Measurements from ENCODE around the gene FBXO10. TPM values are rescaled to one million over a fixed set of nuclear protein-coding genes. Genes with fewer than 3 reads are reported as not detected.
A peak's percentile ranks its signal among the peaks of the same experiment; 100 is the strongest.

Gene FBXO10
- total RNA-seq, 1 experiment from 2014 or later = 14.0 TPM

DNA sequence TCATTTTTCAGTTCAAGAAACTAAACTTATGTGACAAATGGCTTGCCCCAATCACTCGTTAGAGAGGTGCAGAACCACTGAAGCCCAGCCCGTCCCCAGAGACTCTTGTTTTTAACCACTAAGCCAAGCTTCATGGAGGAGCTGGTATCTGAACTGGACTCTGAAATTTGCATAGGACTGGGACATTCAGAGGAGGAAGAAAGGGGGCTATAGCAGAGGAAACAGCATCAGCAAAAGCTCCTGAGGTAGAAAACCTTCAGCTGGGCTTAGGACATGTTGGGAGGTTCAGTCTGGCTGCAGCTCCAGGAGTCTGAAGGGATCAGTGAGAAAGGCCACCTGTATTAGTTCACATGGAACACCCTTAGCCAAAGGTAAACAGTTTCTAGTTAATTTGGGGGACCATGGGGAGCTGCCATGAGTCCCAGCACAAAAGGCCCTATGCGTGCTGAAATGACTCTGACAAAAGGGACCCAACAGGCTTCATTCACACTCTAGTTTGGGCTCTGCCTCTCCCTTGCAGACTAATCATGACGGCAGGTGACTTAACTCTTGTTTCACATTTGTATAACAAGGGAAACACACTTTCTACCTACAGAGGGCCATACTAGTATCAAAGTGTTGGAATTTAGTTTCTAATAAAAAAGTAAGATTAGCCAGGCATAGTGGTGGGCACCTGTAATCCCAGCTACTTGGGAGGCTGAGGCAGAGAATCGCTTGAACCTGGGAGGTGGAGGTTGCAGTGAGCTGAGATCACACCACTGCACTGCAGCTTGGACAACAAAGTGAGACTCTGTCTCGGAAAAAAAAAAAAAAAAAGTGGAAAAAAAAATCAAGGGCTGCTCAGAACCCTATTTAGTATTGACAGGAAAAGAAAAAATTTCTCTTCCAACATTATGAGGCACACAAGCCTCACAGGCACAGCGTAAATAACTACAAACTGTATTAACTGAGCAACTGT is 10.2 kb downstream of the FBXO10 start (continued):
- TF ChIP-seq PRDM15 (CRISPR knock-in tag; IDR thresholded peaks at IDR 0.05) = no peak
- TF ChIP-seq ETV6 (CRISPR knock-in tag; IDR thresholded peaks at IDR 0.05) = no peak

DNA sequence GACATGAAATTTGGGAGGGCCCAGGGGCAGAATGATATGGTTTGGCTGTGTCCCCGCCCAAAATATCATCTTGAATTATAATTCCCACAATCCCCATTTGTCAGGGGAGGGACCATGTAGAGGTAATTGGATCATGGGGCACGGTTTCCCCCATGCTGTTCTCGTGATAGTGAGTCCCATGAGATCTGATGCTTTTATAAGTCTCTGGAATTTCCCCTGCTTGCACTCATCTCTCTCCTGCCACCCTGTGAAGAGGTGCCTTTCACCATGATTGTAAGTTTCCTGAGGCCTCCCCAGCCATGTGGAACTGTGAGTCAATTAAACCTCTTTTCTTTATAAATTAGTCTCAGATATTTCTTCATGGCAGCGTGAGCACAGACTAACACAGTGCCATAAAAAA is 11.3 kb downstream of the FBXO10 start:
- no peak overlapping the region for H3K4me3 Mint-ChIP-seq
- no peaks in the 10 kb centered on the region; the same call in none of the 2 replicates for H3K27me3 Mint-ChIP-seq (ENCODE audit: low read depth)
- H3K4me1 Mint-ChIP-seq = peaks cover 23% of the 10 kb centered on the region
- no peak for DNase-seq (ENCODE audit: low spot score)
- H3K36me3 Mint-ChIP-seq = peaks cover 26% of the 10 kb centered on the region
- H3K27ac Mint-ChIP-seq = no peak overlapping the region
- no peak for TF ChIP-seq CREM (CRISPR knock-in tag; IDR thresholded peaks at IDR 0.05)
- TF ChIP-seq PRRX2 (CRISPR knock-in tag; IDR thresholded peaks at IDR 0.05) = no peak
- TF ChIP-seq, protein P1, sequence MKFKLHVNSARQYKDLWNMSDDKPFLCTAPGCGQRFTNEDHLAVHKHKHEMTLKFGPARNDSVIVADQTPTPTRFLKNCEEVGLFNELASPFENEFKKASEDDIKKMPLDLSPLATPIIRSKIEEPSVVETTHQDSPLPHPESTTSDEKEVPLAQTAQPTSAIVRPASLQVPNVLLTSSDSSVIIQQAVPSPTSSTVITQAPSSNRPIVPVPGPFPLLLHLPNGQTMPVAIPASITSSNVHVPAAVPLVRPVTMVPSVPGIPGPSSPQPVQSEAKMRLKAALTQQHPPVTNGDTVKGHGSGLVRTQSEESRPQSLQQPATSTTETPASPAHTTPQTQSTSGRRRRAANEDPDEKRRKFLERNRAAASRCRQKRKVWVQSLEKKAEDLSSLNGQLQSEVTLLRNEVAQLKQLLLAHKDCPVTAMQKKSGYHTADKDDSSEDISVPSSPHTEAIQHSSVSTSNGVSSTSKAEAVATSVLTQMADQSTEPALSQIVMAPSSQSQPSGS (CRISPR knock-in tag; IDR thresholded peaks at IDR 0.05; ENCODE audit: borderline replicate concordance, low read depth) = no peak
- TF ChIP-seq NFE2L1 (CRISPR knock-in tag; IDR thresholded peaks at IDR 0.05) = no peak
- TF ChIP-seq, protein P2, sequence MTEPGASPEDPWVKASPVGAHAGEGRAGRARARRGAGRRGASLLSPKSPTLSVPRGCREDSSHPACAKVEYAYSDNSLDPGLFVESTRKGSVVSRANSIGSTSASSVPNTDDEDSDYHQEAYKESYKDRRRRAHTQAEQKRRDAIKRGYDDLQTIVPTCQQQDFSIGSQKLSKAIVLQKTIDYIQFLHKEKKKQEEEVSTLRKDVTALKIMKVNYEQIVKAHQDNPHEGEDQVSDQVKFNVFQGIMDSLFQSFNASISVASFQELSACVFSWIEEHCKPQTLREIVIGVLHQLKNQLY (CRISPR knock-in tag; IDR thresholded peaks at IDR 0.05) = no peak
- CTCF ChIA-PET = no interaction called here
- POLR2A ChIA-PET = no interaction called here
- H3K9me3 Mint-ChIP-seq = peaks cover 25% of the 10 kb centered on the region
- ATAC-seq = no peak

DNA sequence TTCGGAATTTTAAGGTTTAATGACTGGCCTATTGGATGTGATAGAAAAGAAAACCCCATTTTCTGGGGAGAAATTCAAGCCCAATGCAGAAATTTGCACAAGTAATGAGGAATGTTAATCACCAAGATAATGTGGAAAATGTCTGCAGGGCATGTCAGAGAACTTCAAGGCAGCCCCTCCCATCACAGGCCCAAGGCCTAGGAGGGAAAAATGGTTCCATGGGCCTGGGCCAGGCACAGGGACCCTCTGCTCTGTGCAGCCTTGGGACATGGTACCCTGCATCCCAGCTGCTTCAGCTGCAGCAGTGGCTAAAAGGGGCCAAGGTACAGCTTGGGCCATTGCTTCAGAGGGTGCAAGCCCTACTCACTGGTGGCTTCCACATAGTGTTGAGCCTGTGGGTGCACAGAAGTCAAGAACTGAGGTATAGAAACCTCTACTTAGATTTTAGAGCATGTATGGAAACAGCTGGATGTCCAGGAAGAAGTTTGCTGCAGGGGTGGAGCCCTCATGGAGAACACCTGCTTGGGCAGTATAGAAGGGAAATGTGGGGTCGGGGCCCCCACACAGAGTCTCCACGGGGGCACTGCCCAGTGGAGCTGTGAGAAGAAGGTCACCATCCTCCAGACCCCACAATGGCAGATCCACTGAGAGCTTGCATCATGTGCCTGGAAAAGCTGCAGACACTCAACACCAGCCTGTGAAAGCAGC is 12.2 kb downstream of the FBXO10 start:
- Mint-ChIP-seq H3K4me1 (peaks cover 33% of the 10 kb centered on the region), H3K9me3 (peaks cover 25% of the 10 kb centered on the region), H3K36me3 (peaks cover 26% of the 10 kb centered on the region), H3K27ac (no peak overlapping the region), H3K27me3 (ENCODE audit: low read depth) (no peaks in the 10 kb centered on the region; the same call in none of the 2 replicates), H3K4me3 (no peak overlapping the region)
- DNase-seq (ENCODE audit: low spot score) (no peak), ATAC-seq (no peak)
- ChIA-PET POLR2A (no interaction called here), CTCF (no interaction called here)
- TF ChIP-seq, protein P1 (CRISPR knock-in tag; IDR thresholded peaks at IDR 0.05; ENCODE audit: borderline replicate concordance, low read depth) = no peak
- TF ChIP-seq ZNF317 (CRISPR knock-in tag; IDR thresholded peaks at IDR 0.05; ENCODE audit: borderline replicate concordance, low read depth) = peak; percentile 75
- no peak for TF ChIP-seq NFYB (CRISPR knock-in tag; conservative IDR thresholded peaks at IDR 0.05; ENCODE audit: low read depth)
- TF ChIP-seq OVOL2 (CRISPR knock-in tag; IDR thresholded peaks at IDR 0.05; ENCODE audit: borderline replicate concordance) = no peak

Measured in WTC11 (cell line).